Muscle of arm (tissue), 12 donors: ENCODE results near the gene MAP3K20. TPM values are rescaled to one million over a fixed set of nuclear protein-coding genes. Genes with fewer than 3 reads are reported as not detected.
"Not testable (repeated sequence)": the region's sequence is repeated elsewhere in the genome, so short reads cannot be mapped to it uniquely, and the experiment has no call there.

Experiments used
- DNase-seq: peaks from one replicate; pipeline ENCODE4 v3.0.0-alpha.2; 2013
- polyA plus RNA-seq, 12 donors: library from polyadenylated mRNA; unstranded; fragments of 120-200 nt; gene quantifications; one replicate each; pipeline ENCODE4 v1.2.1, GENCODE V29; 2013; ENCODE audit not compliant: insufficient read length in 12 of 12

Gene MAP3K20
- polyA plus RNA-seq, 12 donors: 48.8 to 480 (median 105) TPM

GRCh38 chr2:173271825-173272224 is 196.2 kb downstream of the MAP3K20 start:
- no peak for DNase-seq

GRCh38 chr2:173272849-173273248 is 197.2 kb downstream of the MAP3K20 start:
- DNase-seq: no peak

GRCh38 chr2:173278794-173279526 is 203.3 kb downstream of the MAP3K20 start:
- no peak for DNase-seq

DNA sequence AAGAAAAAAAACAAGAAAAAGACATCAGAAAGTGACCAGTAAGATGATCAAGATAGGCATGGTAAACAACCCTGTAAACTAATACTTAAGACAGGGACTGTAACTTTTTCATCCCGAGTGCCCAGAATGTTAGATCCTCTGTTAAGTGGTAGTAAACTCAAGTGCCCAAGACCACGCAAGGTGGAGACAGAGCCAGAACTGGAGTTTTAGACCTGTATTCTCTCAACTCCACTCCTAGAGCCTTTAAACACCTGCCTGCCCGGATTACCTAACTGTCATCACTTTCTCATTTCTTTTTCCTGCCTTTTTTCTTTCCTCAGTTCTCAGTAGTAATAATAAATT is 203.9 kb downstream of the MAP3K20 start:
- no peak for DNase-seq

- DNase-seq: no peak
Measured at GRCh38 chr2:173280853-173281252, 205.2 kb downstream of the MAP3K20 start.

- not testable (repeated sequence) for DNase-seq
Measured at GRCh38 chr2:173281898-173282297, 206.3 kb downstream of the MAP3K20 start.

DNA sequence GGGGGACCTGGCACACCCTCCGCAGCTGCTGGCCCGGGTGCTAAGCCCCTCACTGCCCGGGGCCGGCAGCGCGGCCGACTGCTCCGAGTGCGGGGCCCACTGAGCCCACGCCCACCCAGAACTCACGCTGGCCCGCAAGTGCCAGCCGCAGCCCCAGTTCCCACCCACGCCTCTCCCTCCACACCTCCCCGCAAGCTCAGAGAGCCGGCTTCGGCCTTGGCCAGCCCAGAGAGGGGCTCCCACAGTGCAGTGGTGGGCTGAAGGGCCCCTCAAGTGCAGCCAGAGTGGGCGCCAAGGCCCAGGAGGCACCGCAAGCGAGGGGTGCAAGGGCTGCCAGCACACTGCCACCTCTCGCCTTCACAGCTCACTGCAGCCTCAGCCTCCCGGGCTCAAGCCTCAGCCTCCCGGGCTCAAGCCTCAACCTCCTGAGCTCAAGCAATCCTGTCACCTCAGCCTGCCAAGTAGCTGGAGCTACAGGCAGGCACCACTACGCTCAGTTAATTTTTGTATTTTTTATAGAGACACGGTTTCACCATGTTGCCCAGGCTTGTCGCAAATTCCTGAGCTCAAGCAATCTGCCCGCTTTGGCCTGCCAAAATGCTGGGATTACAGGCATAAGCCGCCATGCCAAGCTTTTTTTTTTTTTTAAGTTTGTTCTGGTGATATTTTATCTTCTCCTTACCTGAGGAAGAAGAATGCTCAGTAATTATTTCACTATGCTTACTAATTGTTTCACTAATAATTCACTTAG is 207.3 kb downstream of the MAP3K20 start:
- DNase-seq: no peak

GRCh38 chr2:173286153-173286809 is 210.6 kb downstream of the MAP3K20 start:
- DNase-seq: no peak

DNA sequence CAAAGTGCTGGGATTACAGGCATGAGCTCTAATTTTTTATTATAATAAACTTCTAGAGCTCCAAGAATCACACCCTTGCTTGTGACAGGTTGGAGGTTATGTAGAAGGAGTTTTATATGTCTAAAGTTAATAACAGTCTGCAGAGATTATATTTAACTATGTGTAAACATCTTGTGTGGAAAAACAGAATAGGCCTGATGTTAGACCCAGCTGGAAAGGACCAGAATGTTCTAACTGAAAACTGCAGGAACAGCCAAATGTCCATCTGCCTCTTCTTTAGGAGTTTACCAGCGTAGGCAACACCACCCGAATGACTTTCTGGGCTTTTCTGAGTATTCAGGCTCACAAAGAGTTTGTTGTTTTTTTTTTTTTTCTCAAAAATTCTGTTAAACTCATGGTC is 211.9 kb downstream of the MAP3K20 start:
- DNase-seq: no peak

DNA sequence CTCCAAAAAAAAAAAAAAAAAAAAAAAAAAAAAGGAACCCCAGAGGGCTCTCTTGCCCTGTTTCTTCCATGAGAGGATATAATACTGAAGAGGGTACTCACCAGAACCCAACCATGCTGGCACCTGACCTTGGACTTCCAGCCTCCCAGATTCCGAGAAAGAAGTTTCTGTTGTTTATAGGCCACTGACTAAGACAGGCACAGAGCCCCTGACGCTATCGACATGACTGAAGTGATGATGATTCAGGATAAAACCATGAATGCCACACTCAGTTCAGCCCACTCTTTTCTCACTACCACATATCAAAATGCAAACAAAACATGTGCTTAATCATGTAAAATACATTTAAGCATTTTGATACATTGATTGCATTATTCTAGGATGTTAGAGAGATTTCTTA is 212.9 kb downstream of the MAP3K20 start:
- DNase-seq: no peak

- DNase-seq: no peak
Measured at GRCh38 chr2:173290046-173290445, 214.4 kb downstream of the MAP3K20 start.

- no peak for DNase-seq
Measured at GRCh38 chr2:173290518-173290917, 214.9 kb downstream of the MAP3K20 start.

DNA sequence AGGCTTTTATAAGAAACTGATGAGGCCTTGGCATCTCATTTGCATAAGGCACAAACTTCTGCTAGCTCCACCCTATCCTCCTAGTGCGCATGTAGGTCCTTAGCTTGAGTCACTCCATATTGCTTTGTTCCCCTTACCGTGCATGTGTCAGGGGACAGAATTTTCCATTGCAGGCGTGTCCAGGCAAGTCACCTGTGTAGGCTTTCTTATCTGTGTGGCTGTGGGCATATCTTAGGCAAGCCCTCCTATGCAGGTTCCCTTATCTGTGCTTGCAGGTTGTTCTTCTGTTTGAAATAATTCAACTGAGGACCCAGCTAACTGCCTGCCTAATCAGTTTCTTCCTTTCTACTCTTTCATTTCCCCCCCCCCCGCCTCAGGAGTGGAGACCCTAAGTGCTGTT is 215.8 kb downstream of the MAP3K20 start:
- DNase-seq: no peak

DNA sequence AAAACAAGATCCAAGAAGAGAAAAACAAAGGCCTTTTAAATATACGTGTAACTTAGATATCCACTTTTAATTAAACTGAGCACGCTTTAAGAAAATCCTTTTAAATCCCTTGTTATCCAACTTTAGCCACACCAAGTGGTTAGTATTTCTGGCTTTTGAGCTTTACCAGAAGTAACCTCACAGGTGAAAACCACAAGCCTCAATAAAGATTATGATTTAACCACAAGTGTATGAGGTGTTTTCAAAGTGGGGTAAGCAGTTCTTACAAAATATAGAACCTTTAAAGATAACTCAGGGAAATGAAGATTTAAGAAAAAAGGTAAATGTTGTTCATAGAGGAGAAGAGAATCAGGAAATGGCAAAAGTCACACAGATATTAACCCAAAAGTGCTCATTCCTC is 220.6 kb downstream of the MAP3K20 start:
- DNase-seq: no peak

GRCh38 chr2:173298536-173299097 is 223.0 kb downstream of the MAP3K20 start:
- no peak for DNase-seq

DNA sequence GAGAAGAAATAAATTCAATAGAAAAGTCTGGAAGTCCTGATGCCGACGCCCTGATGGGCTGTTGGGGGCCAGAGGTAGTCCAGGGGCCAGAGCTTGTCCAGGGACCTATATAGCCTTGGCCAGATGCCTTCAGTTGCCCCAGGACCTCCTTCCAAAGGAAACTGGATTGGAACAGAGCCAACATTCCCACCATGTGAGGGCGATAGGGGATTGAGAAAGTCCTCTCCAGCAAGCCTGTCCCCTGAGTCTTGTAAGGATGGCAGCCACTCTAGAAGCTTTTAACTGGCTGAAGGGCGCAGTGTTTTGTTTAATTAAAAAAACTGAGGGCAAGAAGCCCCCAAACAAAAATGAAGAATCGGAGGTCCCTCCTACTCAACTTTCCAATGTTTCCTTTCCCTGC is 224.1 kb downstream of the MAP3K20 start:
- DNase-seq: no peak

DNA sequence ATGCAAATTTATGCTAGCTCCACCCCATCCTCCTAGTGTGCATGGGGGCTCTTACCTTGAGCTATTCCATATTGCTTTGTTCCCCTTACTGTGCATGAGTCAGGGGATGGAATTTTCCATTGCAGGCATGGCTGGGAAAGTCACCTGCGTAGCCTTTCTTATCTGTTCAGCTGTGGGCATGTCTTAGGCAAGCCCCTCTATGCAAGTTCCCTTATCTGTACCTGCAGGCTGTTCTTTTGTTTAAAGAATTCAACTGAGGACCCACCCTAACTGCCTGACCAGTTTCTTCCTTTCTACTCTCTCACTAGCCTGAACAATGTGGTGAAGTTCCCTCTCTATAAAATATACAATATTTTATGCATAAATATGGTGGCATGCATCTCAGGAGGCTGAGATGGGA is 224.8 kb downstream of the MAP3K20 start:
- DNase-seq: no peak

DNA sequence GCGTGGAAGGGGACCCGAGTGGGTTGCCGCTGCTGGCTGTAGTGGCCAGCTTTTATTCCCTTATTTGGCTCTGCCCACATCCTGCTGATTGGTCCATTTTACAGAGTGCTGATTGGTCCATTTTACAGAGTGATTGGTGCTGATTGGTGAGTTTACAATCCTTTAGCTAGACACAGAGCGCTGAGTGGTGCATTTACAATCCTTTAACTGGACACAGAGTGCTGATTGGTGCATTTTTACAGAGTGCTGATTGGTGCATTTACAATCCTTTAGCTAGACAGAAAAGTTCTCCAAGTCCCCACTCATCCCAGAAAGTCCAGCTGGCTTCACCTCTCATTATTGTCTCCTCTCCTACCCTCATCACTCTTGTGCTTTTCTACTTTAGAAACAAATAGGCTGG is 225.9 kb downstream of the MAP3K20 start:
- not testable (repeated sequence) for DNase-seq

DNA sequence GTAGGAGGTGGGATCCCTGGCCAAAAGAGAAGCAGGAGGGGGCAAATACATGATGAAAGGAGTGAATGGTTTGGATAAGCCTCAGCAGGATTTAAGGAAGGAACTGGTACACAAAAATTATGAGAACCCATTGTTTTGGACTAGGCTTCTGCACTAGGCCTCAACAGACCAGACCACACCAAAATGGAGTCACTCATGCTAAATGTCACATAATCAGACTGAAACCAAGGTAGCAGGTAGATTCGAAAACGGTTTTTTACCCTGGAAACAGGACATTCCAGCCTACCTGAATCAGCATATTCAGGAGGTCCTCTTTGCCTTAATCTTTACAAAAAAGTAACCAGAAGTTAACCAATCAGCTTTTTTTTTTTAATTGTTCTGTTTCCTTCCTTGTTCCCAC is 229.7 kb downstream of the MAP3K20 start:
- DNase-seq: no peak

GRCh38 chr2:173307293-173307692 is 231.6 kb downstream of the MAP3K20 start:
- DNase-seq: no peak

- not testable (repeated sequence) for DNase-seq
Measured at GRCh38 chr2:173309370-173309769, 233.7 kb downstream of the MAP3K20 start.

GRCh38 chr2:173311844-173312606 is 236.4 kb downstream of the MAP3K20 start:
- no peak for DNase-seq
